OCI-LY3 (cell line): ENCODE results near the gene IL11.

Source experiments
- CTCF ChIP-seq: fragments of 200-600, 300-600 bp; sonication (generic); IDR thresholded peaks from 2 replicates; pipeline ENCODE4 v1.5.1; 2014; ENCODE audit warnings: antibody characterized with exemption, low read length, low read depth
- EZH2phosphoT487 ChIP-seq: fragments of 200-600 bp; shearing (Covaris generic); IDR thresholded peaks from 2 replicates; pipeline ENCODE4 v1.6.1; 2018; ENCODE audit warnings: antibody characterized with exemption, mixed run types, low read depth

DNA sequence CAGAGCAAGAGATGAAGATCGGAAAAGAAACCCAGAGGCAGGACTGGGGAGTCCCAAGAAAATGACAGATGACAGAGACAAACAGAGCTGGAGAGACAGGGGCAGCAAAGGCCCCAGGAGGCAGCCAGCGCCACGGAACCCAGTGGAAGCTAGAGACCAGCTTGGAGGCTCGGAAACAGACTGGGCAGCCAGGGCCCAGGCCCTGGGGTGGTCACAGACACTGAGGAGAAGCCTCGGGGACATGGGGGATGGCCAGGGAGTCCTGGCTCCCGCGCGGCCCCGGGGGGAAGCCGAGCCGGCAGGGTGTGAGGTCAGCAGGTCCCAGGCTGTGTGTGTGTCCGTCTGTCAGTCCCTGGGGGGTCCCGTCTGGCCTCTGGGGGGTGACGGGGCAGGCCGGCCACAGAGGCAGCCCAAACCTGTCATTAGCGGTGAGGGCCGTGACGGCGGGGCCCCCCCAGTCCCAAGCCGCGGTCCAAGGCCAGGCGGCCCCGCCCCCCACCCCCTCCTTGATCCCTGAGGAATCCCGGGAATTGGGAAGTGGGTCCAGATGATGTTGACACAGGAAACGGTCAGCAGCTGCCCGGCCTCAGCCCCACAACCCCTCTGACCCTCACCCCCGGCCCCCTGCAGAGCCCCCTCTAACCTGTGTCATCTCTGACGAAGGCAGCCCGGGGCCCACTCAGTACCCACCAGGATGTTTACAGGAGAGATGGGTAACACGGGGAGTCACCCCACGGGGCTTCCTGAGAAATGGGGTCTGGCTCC lies 3.9 kb upstream of the IL11 start:
- no peak for TF ChIP-seq CTCF
- no peak for TF ChIP-seq EZH2phosphoT487
